Progenitor cell of endocrine pancreas (in vitro differentiated cells): ENCODE data around the gene CCL23. TPM values are rescaled to one million over a fixed set of nuclear protein-coding genes. Genes with fewer than 3 reads are reported as not detected.

Experiments
- DNase-seq: peaks from one replicate; pipeline ENCODE4 v3.0.0; 2021; ENCODE audit warnings: low spot score; ENCODE audit not compliant: unreplicated experiment
- H3K27ac Mint-ChIP-seq: 2 replicates; pipeline ENCODE4 v1.8.0; 2021; ENCODE audit warnings: mild to moderate bottlenecking, moderate library complexity, mixed read lengths
- H3K27me3 Mint-ChIP-seq: 2 replicates; pipeline ENCODE4 v1.8.0; 2021; ENCODE audit warnings: mixed read lengths
- H3K36me3 Mint-ChIP-seq: 2 replicates; pipeline ENCODE4 v1.8.0; 2022; ENCODE audit warnings: mixed read lengths; ENCODE audit not compliant: insufficient read depth
- H3K4me1 Mint-ChIP-seq: 2 replicates; pipeline ENCODE4 v1.8.0; 2021; ENCODE audit warnings: low read depth, mixed read lengths
- H3K4me3 Mint-ChIP-seq: 2 replicates; pipeline ENCODE4 v1.8.0; 2021; ENCODE audit warnings: low read depth, mild to moderate bottlenecking, moderate library complexity, mixed read lengths
- H3K9me3 Mint-ChIP-seq: 2 replicates; pipeline ENCODE4 v1.8.0; 2021; ENCODE audit warnings: low read depth, mixed read lengths
- CTCF ChIP-seq: fragments of 200-600 bp; sonication (generic); IDR thresholded peaks from one replicate; pipeline ENCODE4 v1.5.0; 2021; ENCODE audit warnings: antibody characterized with exemption, mild to moderate bottlenecking; ENCODE audit not compliant: unreplicated experiment
- total RNA-seq: library from RNA; stranded (reverse); gene quantifications from 2 replicates; pipeline ENCODE4 v1.2.1, GENCODE V29; 2021

Gene CCL23
- total RNA-seq, 1 donor from 2014 or later = not detected

GRCh38 chr17:36036235-36036634, 18.5 kb upstream of the CCL23 start:
- Mint-ChIP-seq H3K4me3 (no peak overlapping the region), H3K4me1 (peaks cover 13% of the 10 kb centered on the region), H3K36me3 (no peaks in the 10 kb centered on the region), H3K27ac (no peak overlapping the region), H3K27me3 (no peaks in the 10 kb centered on the region), H3K9me3 (no peaks in the 10 kb centered on the region)
- no peak for DNase-seq
- no peak for TF ChIP-seq CTCF

GRCh38 chr17:36034127-36034526, 16.4 kb upstream of the CCL23 start:
- Mint-ChIP-seq H3K9me3 (no peaks in the 10 kb centered on the region), H3K27me3 (no peaks in the 10 kb centered on the region), H3K27ac (no peak overlapping the region), H3K4me3 (no peak overlapping the region), H3K4me1 (peaks cover 29% of the 10 kb centered on the region), H3K36me3 (no peaks in the 10 kb centered on the region)
- no peak for DNase-seq
- TF ChIP-seq CTCF = no peak

GRCh38 chr17:36030956-36031355, 13.2 kb upstream of the CCL23 start:
- DNase-seq = no peak
- TF ChIP-seq CTCF = no peak
- Mint-ChIP-seq H3K27me3 (no peaks in the 10 kb centered on the region), H3K4me1 (peaks cover 29% of the 10 kb centered on the region), H3K4me3 (no peak overlapping the region), H3K36me3 (no peaks in the 10 kb centered on the region), H3K9me3 (no peaks in the 10 kb centered on the region), H3K27ac (peak overlapping the region; percentile 34)

GRCh38 chr17:36027761-36028160, 10.0 kb upstream of the CCL23 start:
- H3K36me3 Mint-ChIP-seq = no peaks in the 10 kb centered on the region
- H3K4me3 Mint-ChIP-seq = no peak overlapping the region
- no peaks in the 10 kb centered on the region for H3K27me3 Mint-ChIP-seq
- no peaks in the 10 kb centered on the region for H3K9me3 Mint-ChIP-seq
- H3K27ac Mint-ChIP-seq = no peak overlapping the region
- DNase-seq = no peak
- TF ChIP-seq CTCF = no peak
- H3K4me1 Mint-ChIP-seq = peaks cover 21% of the 10 kb centered on the region

GRCh38 chr17:36024106-36024869, 6.5 kb upstream of the CCL23 start:
- Mint-ChIP-seq H3K27ac (no peak overlapping the region), H3K27me3 (no peaks in the 10 kb centered on the region), H3K36me3 (no peaks in the 10 kb centered on the region), H3K4me3 (no peak overlapping the region), H3K9me3 (peaks cover 6% of the 10 kb centered on the region), H3K4me1 (peaks cover 11% of the 10 kb centered on the region)
- no peak for TF ChIP-seq CTCF
- DNase-seq = no peak
